Stimulated activated CD4-positive, alpha-beta T cell treated with anti-CD3 and anti-CD28 coated beads, Interleukin-1b, Interleukin-23, amount 100 ng/mL, for 48 hours (primary cell): ENCODE data around the gene VTI1A.
"Not testable (repeated sequence)": the region's sequence is repeated elsewhere in the genome, so short reads cannot be mapped to it uniquely, and the experiment has no call there.

ENCODE experiments used
- DNase-seq: peaks from one replicate; pipeline ENCODE4 v3.0.0-alpha.2; 2020

VTI1A gene

GRCh38 chr10:112728118-112728883 is 281.3 kb downstream of the VTI1A start:
- no peak for DNase-seq

GRCh38 chr10:112728997-112729396 is 282.0 kb downstream of the VTI1A start:
- no peak for DNase-seq

GRCh38 chr10:112731450-112731849 is 284.4 kb downstream of the VTI1A start:
- not testable (repeated sequence) for DNase-seq

- DNase-seq = no peak
These were observed 285.4 kb downstream of the VTI1A start for GRCh38 chr10:112732277-112732921.

- DNase-seq = no peak
These were observed 288.2 kb downstream of the VTI1A start for GRCh38 chr10:112735041-112735695.

- no peak for DNase-seq
These were observed 291.9 kb downstream of the VTI1A start for GRCh38 chr10:112738606-112739591.

GRCh38 chr10:112739592-112740353 is 292.8 kb downstream of the VTI1A start:
- no peak for DNase-seq

- no peak for DNase-seq
These were observed 294.9 kb downstream of the VTI1A start for GRCh38 chr10:112741830-112742402.

GRCh38 chr10:112744181-112745096 is 297.4 kb downstream of the VTI1A start:
- DNase-seq = no peak

- no peak for DNase-seq
These were observed 299.3 kb downstream of the VTI1A start for GRCh38 chr10:112746329-112746728.

GRCh38 chr10:112750427-112751167 is 303.6 kb downstream of the VTI1A start:
- no peak for DNase-seq

GRCh38 chr10:112751651-112752050 is 304.6 kb downstream of the VTI1A start:
- no peak for DNase-seq

GRCh38 chr10:112752288-112752687 is 305.3 kb downstream of the VTI1A start:
- no peak for DNase-seq

- DNase-seq = no peak
These were observed 307.0 kb downstream of the VTI1A start for GRCh38 chr10:112753961-112754411.

GRCh38 chr10:112755446-112756234 is 308.6 kb downstream of the VTI1A start:
- no peak for DNase-seq

- DNase-seq = no peak
These were observed 309.2 kb downstream of the VTI1A start for GRCh38 chr10:112756235-112756527.

- DNase-seq = no peak
These were observed 311.9 kb downstream of the VTI1A start for GRCh38 chr10:112758961-112759360.

GRCh38 chr10:112759496-112759895 is 312.5 kb downstream of the VTI1A start:
- DNase-seq = no peak

- DNase-seq = no peak
These were observed 314.2 kb downstream of the VTI1A start for GRCh38 chr10:112761256-112761655.
